HG03025 (cell line): ENCODE data around the gene CDH22.

Source experiments
- ATAC-seq: cut with Tn5 transposase; IDR thresholded peaks from one replicate; pipeline ENCODE4 v1.9.1; 2021; ENCODE audit warnings: mild to moderate bottlenecking, moderate library complexity; ENCODE audit not compliant: unreplicated experiment, low FRiP score

CDH22 gene

GRCh38 chr20:46204594-46205186 lies 103.6 kb downstream of the CDH22 start:
- no peak for ATAC-seq

GRCh38 chr20:46203510-46203837 lies 104.8 kb downstream of the CDH22 start:
- ATAC-seq: no peak

- ATAC-seq: no peak
These were observed 105.4 kb downstream of the CDH22 start for GRCh38 chr20:46202766-46203509.

- no peak for ATAC-seq
These were observed 107.4 kb downstream of the CDH22 start for GRCh38 chr20:46200582-46201570.

GRCh38 chr20:46199198-46199597 lies 109.1 kb downstream of the CDH22 start:
- ATAC-seq: no peak

GRCh38 chr20:46196990-46197389 lies 111.3 kb downstream of the CDH22 start:
- ATAC-seq: no peak

GRCh38 chr20:46195264-46196036 lies 112.8 kb downstream of the CDH22 start:
- ATAC-seq: no peak

GRCh38 chr20:46194409-46194808 lies 113.9 kb downstream of the CDH22 start:
- no peak for ATAC-seq

- ATAC-seq: no peak
These were observed 115.8 kb downstream of the CDH22 start for GRCh38 chr20:46192376-46192944.

- ATAC-seq: no peak
These were observed 116.7 kb downstream of the CDH22 start for GRCh38 chr20:46191611-46192010.

GRCh38 chr20:46191168-46191540 lies 117.1 kb downstream of the CDH22 start:
- ATAC-seq: no peak

- ATAC-seq: no peak
These were observed 117.7 kb downstream of the CDH22 start for GRCh38 chr20:46190478-46191167.

GRCh38 chr20:46188866-46189541 lies 119.3 kb downstream of the CDH22 start:
- no peak for ATAC-seq

GRCh38 chr20:46186210-46186609 lies 122.1 kb downstream of the CDH22 start:
- ATAC-seq: no peak

- no peak for ATAC-seq
These were observed 122.9 kb downstream of the CDH22 start for GRCh38 chr20:46185353-46185752.

GRCh38 chr20:46183768-46184167 lies 124.5 kb downstream of the CDH22 start:
- no peak for ATAC-seq

- no peak for ATAC-seq
These were observed 125.8 kb downstream of the CDH22 start for GRCh38 chr20:46182276-46183200.

GRCh38 chr20:46179862-46180261 lies 128.4 kb downstream of the CDH22 start:
- no peak for ATAC-seq
